Heart left ventricle (tissue), 16 donors: ENCODE results near the gene BTG2. TPM values are rescaled to one million over a fixed set of nuclear protein-coding genes. Genes with fewer than 3 reads are reported as not detected.

Experiments used
- ATAC-seq, 4 donors: fragments of 200-7000 bp; cut with Tn5 transposase; one replicate each; pipeline ENCODE4 v1.9.1; 2020 to 2022; ENCODE audit warnings: moderate library complexity in 4 of 4, mild to moderate bottlenecking in 3 of 4, moderate number of reproducible peaks in 1 of 4
- DNase-seq, 5 donors: peaks; one replicate each; pipeline ENCODE4 v3.0.0-alpha.2; 2020
- H3K27ac ChIP-seq, 12 donors: fragments of 200-600 bp; sonication (generic) in 4 of 12; one replicate each; pipeline versions ENCODE4 v1.5.0 to v1.8.0; 2016 to 2022; ENCODE audit warnings: mild to moderate bottlenecking in 2 of 12
- H3K27me3 ChIP-seq, 9 donors: fragments of 200-600 bp; sonication (generic) in 2 of 9; one replicate each; pipeline versions ENCODE4 v1.5.1 to v1.8.0; 2016 to 2022; ENCODE audit warnings: mild to moderate bottlenecking in 3 of 9
- H3K36me3 ChIP-seq, 9 donors: fragments of 200-600 bp; sonication (generic) in 2 of 9; one replicate each; pipeline versions ENCODE4 v1.5.0 to v1.8.0; 2018 to 2022; ENCODE audit warnings: mild to moderate bottlenecking in 2 of 9
- H3K4me1 ChIP-seq, 12 donors: fragments of 200-600 bp; sonication (generic) in 4 of 12; one replicate each; pipeline versions ENCODE4 v1.5.0 to v1.8.0; 2016 to 2022; ENCODE audit warnings: mild to moderate bottlenecking in 3 of 12
- H3K4me3 ChIP-seq, 12 donors: fragments of 200-600 bp; sonication (generic) in 4 of 12; one replicate each; pipeline versions ENCODE4 v1.5.0 to v1.8.0; 2017 to 2022; ENCODE audit warnings: mild to moderate bottlenecking in 9 of 12, moderate library complexity in 4 of 12
- H3K9me3 ChIP-seq, 12 donors: fragments of 200-600 bp; sonication (generic) in 4 of 12; one replicate each; pipeline versions ENCODE4 v1.5.0 to v1.8.0; 2016 to 2022; ENCODE audit warnings: mild to moderate bottlenecking in 1 of 12
- POLR2A ChIP-seq, 2 donors: fragments of 450-650 bp; IDR thresholded peaks; one replicate each; pipeline ENCODE4 v1.6.1; 2017; ENCODE audit warnings: antibody characterized with exemption in 2 of 2, mild to moderate bottlenecking in 2 of 2, moderate library complexity in 2 of 2
- WGBS, 4 donors: extraction: QIAGEN DNeasy Blood & Tissue Kit in 2 of 4; methylation state at CpG; one replicate each; pipeline versions ENCODE4 v1.1.5 to v1.1.7; 2013 to 2018; 5-methylcytosine and 5-hydroxymethylcytosine counted together
- intact Hi-C, 10 donors: fragments of 100-400 bp; cut with DNase I; formaldehyde crosslinking; loops; one replicate each; pipeline versions ENCODE4 v1.11.1 to v1.14.2; 2022
- polyA plus RNA-seq, 2 donors: library from polyadenylated mRNA; stranded (reverse); fragments of 200-250 nt; gene quantifications; one replicate each; pipeline ENCODE4 v1.2.3, GENCODE V29; 2013
- total RNA-seq, 9 donors: library from RNA; depleted of rRNA in 2 of 9; stranded (reverse); fragments of >200 nt in 2 of 9; fragmentation: NEBNext Ultra II Directional in 3 of 9; extraction: Animal tissue kit (Norgen Biotek cat#: 25700) in 3 of 9; gene quantifications; one replicate each; pipeline versions ENCODE4 v1.1.0 to v1.2.4, GENCODE V29; 2016 to 2023
- TF ChIP-seq, protein P1 (sequence below), 12 donors: fragments of 200-600 bp; sonication (generic) in 4 of 12; IDR thresholded peaks; one replicate each; pipeline versions ENCODE4 v1.5.0 to v1.8.0; 2018 to 2022; ENCODE audit warnings: antibody characterized with exemption in 12 of 12, mild to moderate bottlenecking in 5 of 12
- donor health status: ischemic (EF 13 %, LVEDD 7.1; RV severe dilation, severe dysfunction).
- donor health status: healthy with polysubstance abuse.
- donor health status: DM: no; HTN: yes; CAD: no.
- donor health status: DM: no; HTN: no; CAD: no.
- donor health status: ischemic (EF 25% LVEDD 6.9; RV normal size, moderate dysfunction).
- donor health status: ischemic (EF 25% LVEDD 5.7; RV mildly dilated, moderate dysfunction).
- donor health status: healthy.
- donor health status: DM: yes; HTN: yes; CAD: no.
- donor health status: ischemic (EF 35%, LVEDD 5.7; RV mildly dilated, moderate dysfunction).
- donor health status: nonischemic (EF 11% LVEDD 7.7; RV severe dilation, severe dysfunction).
- donor health status: DM: yes; HTN: yes; CAD: no.
- donor health status: PGD.
- donor health status: ischemic (EF 29% LVEDD 5.4; RV normal size, mild dysfunction).
- donor health status: nonischemic (EF 23%, LVEDD 6.1; RV moderate dilation, normal function).

BTG2 gene
- total and polyA plus RNA-seq, 11 donors = 23.8 to 174 (median 42.1) TPM

DNA sequence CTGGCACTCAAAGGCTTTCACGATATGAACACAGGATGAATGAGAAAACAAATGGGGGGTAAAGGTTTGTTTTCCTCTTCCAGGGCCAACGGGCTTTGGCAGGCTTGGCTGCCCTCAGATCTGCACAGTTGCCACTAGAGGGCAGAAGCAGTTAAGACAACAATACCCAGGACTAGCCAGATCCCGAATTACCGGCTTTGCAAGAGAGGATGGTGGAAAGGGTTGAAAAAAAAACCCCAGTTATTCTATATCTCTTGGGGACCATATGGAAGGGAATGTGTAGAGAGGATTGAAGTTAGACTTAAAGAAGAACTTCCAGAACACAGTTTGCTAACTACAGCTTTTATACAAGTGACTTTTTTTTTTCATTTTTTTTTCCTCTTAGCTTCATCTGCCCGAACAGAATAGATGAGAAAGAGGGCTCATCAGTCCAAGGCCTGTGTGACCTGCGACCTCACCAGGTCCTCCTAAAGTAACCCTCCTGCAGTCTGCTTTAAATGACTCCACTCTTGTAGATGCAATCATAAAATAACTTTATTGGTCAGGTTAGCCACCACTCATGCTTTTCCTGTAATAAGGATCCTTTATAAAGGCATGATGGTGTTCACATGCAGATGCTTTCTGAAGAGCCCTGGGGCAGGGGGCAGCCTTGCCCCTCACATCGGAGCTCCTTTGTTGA lies 34.9 kb downstream of the BTG2 start:
- H3K4me1 ChIP-seq = peaks cover 0 to 36% (median 10%) of the 10 kb centered on the region in 12 donors
- H3K27me3 ChIP-seq = peaks cover 0 to 16% (median 0%) of the 10 kb centered on the region in 9 donors
- H3K27ac ChIP-seq = peak overlapping the region in 1 of 12 donors; percentile 8
- TF ChIP-seq POLR2A (IDR thresholded peaks at IDR 0.05) = no peak
- TF ChIP-seq, protein P1, sequence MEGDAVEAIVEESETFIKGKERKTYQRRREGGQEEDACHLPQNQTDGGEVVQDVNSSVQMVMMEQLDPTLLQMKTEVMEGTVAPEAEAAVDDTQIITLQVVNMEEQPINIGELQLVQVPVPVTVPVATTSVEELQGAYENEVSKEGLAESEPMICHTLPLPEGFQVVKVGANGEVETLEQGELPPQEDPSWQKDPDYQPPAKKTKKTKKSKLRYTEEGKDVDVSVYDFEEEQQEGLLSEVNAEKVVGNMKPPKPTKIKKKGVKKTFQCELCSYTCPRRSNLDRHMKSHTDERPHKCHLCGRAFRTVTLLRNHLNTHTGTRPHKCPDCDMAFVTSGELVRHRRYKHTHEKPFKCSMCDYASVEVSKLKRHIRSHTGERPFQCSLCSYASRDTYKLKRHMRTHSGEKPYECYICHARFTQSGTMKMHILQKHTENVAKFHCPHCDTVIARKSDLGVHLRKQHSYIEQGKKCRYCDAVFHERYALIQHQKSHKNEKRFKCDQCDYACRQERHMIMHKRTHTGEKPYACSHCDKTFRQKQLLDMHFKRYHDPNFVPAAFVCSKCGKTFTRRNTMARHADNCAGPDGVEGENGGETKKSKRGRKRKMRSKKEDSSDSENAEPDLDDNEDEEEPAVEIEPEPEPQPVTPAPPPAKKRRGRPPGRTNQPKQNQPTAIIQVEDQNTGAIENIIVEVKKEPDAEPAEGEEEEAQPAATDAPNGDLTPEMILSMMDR (IDR thresholded peaks at IDR 0.05) = peak in 11 of 12 donors; percentile 73 to 94 (median 90)
- peak; percentile 73 to 86 (median 83) for ATAC-seq
- DNase-seq = peak in 4 of 5 donors; percentile 65 to 79 (median 69)
- WGBS, 4 donors = 15 to 23% (median 21%) methylated on average over 7 of the region's 7 CpGs
- no peak overlapping the region for H3K4me3 ChIP-seq
- peaks cover 0 to 14% (median 0%) of the 10 kb centered on the region in 9 donors for H3K36me3 ChIP-seq
- no peaks in the 10 kb centered on the region for H3K9me3 ChIP-seq
- intact Hi-C loops = loop anchor here (1.0 to 10.0 kb wide), 11 partner anchors 67 to 365 kb away; no protein-coding TSS in a partner anchor

DNA sequence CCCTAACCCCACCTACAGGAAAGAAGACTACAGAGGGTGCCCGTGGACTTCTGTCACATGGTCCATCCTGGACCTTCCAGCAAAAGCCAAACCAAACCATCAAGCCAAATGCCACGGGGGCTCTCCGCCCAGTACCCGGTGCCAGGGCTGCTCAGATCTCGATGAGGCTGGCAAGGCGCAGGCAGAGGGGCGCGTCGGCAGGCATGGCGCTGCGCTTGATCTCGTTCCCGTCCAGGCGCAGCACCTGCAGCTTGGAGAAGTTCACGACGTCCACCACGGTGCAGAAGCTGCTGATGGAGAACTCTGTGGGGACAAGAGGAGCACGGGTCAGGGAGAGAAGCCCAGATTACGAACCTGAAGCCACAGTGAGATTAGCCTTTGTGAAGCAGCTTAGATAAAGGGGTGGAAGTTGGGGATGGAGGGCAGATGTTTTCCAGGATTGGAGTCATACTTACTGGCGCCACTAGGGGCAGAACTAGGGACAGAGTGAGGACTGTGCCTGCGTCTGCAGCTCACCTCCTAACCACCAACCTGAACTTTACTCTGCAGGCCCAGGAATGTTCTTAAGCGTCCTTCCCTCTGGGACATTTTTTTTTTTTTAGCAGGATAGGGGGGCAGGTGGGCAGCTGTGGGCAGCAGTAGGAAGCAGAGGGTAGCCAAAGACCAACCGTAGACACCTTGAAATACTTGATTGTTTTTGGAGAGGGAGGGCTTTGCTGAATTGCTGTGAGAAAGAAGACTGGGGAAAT lies 37.0 kb downstream of the BTG2 start:
- Histone ChIP-seq H3K4me1 (peaks cover 0 to 42% (median 15%) of the 10 kb centered on the region in 12 donors), H3K27ac (peak overlapping the region in 2 of 12 donors; percentile 11 to 17), H3K9me3 (no peaks in the 10 kb centered on the region), H3K27me3 (peaks cover 0 to 16% (median 0%) of the 10 kb centered on the region in 9 donors), H3K36me3 (peaks cover 0 to 14% (median 0%) of the 10 kb centered on the region in 9 donors), H3K4me3 (no peak overlapping the region)
- TF ChIP-seq, protein P1 (IDR thresholded peaks at IDR 0.05) = peak; percentile 56 to 78 (median 68)
- no peak for TF ChIP-seq POLR2A (IDR thresholded peaks at IDR 0.05)
- DNase-seq = peak in 4 of 5 donors; percentile 29 to 63 (median 52)
- intact Hi-C loops = loop anchor here in 7 of 10 donors (1.0 to 10.0 kb wide), 8 partner anchors 98 to 362 kb away; no protein-coding TSS in a partner anchor
- peak; percentile 34 to 71 (median 64) for ATAC-seq
- 47 to 55% (median 53%) methylated on average over 23 of the region's 23 CpGs for WGBS, 4 donors

- H3K9me3 ChIP-seq = no peaks in the 10 kb centered on the region
- TF ChIP-seq, protein P1 (IDR thresholded peaks at IDR 0.05) = no peak
- TF ChIP-seq POLR2A (IDR thresholded peaks at IDR 0.05) = no peak
- 82 to 90% (median 88%) methylated on average over 9 of the region's 9 CpGs for WGBS, 4 donors
- H3K36me3 ChIP-seq = peaks cover 0 to 25% (median 0%) of the 10 kb centered on the region in 9 donors
- intact Hi-C loops = loop anchor here in 6 of 10 donors (2.0 to 10.0 kb wide), 6 partner anchors 97 to 361 kb away; no protein-coding TSS in a partner anchor
- H3K4me3 ChIP-seq = no peak overlapping the region
- ATAC-seq (no peak), DNase-seq (no peak)
- peaks cover 0 to 42% (median 15%) of the 10 kb centered on the region in 12 donors for H3K4me1 ChIP-seq
- peak overlapping the region in 1 of 12 donors; percentile 66 for H3K27ac ChIP-seq
- H3K27me3 ChIP-seq = peaks cover 0 to 16% (median 0%) of the 10 kb centered on the region in 9 donors
These were observed 38.8 kb downstream of the BTG2 start for GRCh38 chr1:203343956-203344754.
